ENCODE results near the gene MYO18A. TPM values are rescaled to one million over a fixed set of nuclear protein-coding genes. Genes with fewer than 3 reads are reported as not detected.
A peak's percentile ranks its signal among the peaks of the same experiment; 100 is the strongest.

Gene MYO18A
- total RNA-seq, 4 donors from 2014 or later = 71.6 to 125 (median 104) TPM

- Histone ChIP-seq H3K4me3 (no peak overlapping the region), H3K27me3 (no peaks in the 10 kb centered on the region), H3K9me3 (no peaks in the 10 kb centered on the region), H3K36me3 (peaks cover 0 to 12% (median 0%) of the 10 kb centered on the region in 3 donors), H3K4me1 (peaks cover 0 to 55% (median 38%) of the 10 kb centered on the region in 4 donors), H3K27ac (no peak overlapping the region)
- no peak for DNase-seq (ENCODE audit: low spot score in 2 of 2)
- 64 to 73% methylated on average over 2 of the region's 2 CpGs for WGBS, 2 donors
- TF ChIP-seq, protein P1, sequence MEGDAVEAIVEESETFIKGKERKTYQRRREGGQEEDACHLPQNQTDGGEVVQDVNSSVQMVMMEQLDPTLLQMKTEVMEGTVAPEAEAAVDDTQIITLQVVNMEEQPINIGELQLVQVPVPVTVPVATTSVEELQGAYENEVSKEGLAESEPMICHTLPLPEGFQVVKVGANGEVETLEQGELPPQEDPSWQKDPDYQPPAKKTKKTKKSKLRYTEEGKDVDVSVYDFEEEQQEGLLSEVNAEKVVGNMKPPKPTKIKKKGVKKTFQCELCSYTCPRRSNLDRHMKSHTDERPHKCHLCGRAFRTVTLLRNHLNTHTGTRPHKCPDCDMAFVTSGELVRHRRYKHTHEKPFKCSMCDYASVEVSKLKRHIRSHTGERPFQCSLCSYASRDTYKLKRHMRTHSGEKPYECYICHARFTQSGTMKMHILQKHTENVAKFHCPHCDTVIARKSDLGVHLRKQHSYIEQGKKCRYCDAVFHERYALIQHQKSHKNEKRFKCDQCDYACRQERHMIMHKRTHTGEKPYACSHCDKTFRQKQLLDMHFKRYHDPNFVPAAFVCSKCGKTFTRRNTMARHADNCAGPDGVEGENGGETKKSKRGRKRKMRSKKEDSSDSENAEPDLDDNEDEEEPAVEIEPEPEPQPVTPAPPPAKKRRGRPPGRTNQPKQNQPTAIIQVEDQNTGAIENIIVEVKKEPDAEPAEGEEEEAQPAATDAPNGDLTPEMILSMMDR (IDR thresholded peaks at IDR 0.05) = no peak
- TF ChIP-seq POLR2A (IDR thresholded peaks at IDR 0.05) = no peak
- no peak for TF ChIP-seq EP300 (IDR thresholded peaks at IDR 0.05)
These were observed 44.7 kb downstream of the MYO18A start for GRCh38 chr17:29135464-29135863.

- no peak for DNase-seq (ENCODE audit: low spot score in 2 of 2)
These were observed 47.0 kb downstream of the MYO18A start for GRCh38 chr17:29133121-29133713.

DNA sequence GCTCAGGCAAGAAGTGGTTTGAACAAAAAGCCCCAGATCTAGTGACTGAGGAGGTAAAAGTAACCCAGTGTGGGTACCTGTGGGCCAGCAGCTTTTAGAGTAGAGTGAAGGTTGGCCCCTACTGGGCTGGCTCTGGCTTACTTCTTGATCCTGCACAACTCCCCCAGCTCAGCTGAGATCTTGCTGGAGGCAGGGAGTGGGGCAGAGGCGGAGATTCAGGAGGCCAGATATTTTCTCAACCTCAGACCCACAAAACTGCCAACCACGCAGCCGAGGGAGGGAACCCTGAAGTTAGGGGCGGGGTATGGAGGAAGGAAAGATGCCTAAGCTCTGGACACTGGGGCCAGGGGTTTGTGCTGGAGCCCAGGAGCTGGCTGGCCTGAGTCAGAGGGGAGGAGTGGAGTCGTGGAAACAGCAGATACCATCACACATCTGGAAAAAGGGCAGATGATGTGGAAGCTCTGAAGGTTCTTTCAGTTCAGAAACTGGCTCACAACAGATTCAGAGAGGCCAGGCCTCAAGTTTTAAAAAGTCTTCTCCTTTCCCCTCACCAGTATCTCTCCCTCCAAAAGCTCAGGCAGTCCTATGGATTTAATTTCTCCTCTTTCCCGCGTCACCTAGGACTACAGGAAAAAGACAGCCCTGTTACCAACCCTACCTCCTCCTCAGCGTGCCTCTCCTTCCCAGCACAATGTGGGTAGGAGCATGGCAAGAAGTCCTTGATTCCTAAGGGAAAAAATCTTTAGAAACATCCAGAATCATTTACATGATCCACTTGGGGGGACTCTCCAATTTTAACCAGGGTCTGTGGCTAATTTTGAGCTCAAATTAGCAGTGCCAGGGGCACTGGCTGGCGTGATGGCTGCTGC, 48.1 kb downstream of the MYO18A start:
- no peak for DNase-seq (ENCODE audit: low spot score in 2 of 2)
- TF ChIP-seq POLR2A (IDR thresholded peaks at IDR 0.05) (no peak), EP300 (IDR thresholded peaks at IDR 0.05) (no peak)
- TF ChIP-seq, protein P1 (IDR thresholded peaks at IDR 0.05) = no peak
- Histone ChIP-seq H3K9me3 (no peaks in the 10 kb centered on the region), H3K36me3 (peaks cover 0 to 22% (median 0%) of the 10 kb centered on the region in 3 donors), H3K27ac (peak overlapping the region in 3 of 4 donors; percentile 30 to 79 (median 46)), H3K27me3 (no peaks in the 10 kb centered on the region), H3K4me1 (peaks cover 0 to 47% (median 16%) of the 10 kb centered on the region in 4 donors), H3K4me3 (no peak overlapping the region)
- WGBS, 2 donors = 44 to 55% methylated on average over 9 of the region's 9 CpGs

More at GRCh38 chr17:29133121-29133713, 47.0 kb downstream of the MYO18A start:
- Histone ChIP-seq H3K9me3 (no peaks in the 10 kb centered on the region), H3K27me3 (no peaks in the 10 kb centered on the region), H3K27ac (peak overlapping the region in 2 of 4 donors; percentile 46 to 79), H3K4me3 (no peak overlapping the region), H3K36me3 (peaks cover 0 to 12% (median 0%) of the 10 kb centered on the region in 3 donors), H3K4me1 (peaks cover 0 to 48% (median 19%) of the 10 kb centered on the region in 4 donors)
- WGBS, 2 donors = 46 to 64% methylated on average over 4 of the region's 4 CpGs
- no peak for TF ChIP-seq POLR2A (IDR thresholded peaks at IDR 0.05)
- no peak for TF ChIP-seq EP300 (IDR thresholded peaks at IDR 0.05)
- TF ChIP-seq, protein P1 (IDR thresholded peaks at IDR 0.05) = no peak

GRCh38 chr17:29129731-29130130, 50.5 kb downstream of the MYO18A start:
- WGBS, 2 donors = 89 to 95% methylated on average over 4 of the region's 4 CpGs
- TF ChIP-seq, protein P1 (IDR thresholded peaks at IDR 0.05) = no peak
- TF ChIP-seq POLR2A (IDR thresholded peaks at IDR 0.05) (no peak), EP300 (IDR thresholded peaks at IDR 0.05) (no peak)
- Histone ChIP-seq H3K4me3 (no peak overlapping the region), H3K9me3 (no peaks in the 10 kb centered on the region), H3K36me3 (peaks cover 0 to 18% (median 0%) of the 10 kb centered on the region in 3 donors), H3K27me3 (no peaks in the 10 kb centered on the region), H3K4me1 (peaks cover 0 to 70% (median 18%) of the 10 kb centered on the region in 4 donors), H3K27ac (no peak overlapping the region)
- DNase-seq (ENCODE audit: low spot score in 2 of 2) = no peak

- TF ChIP-seq POLR2A (IDR thresholded peaks at IDR 0.05) (no peak), EP300 (IDR thresholded peaks at IDR 0.05) (no peak)
- TF ChIP-seq, protein P1 (IDR thresholded peaks at IDR 0.05) = no peak
- H3K27me3 ChIP-seq = no peaks in the 10 kb centered on the region
- H3K36me3 ChIP-seq = peaks cover 0 to 18% (median 0%) of the 10 kb centered on the region in 3 donors
- H3K27ac ChIP-seq = no peak overlapping the region
- H3K9me3 ChIP-seq = no peaks in the 10 kb centered on the region
- no peak overlapping the region for H3K4me3 ChIP-seq
- no peak for DNase-seq (ENCODE audit: low spot score in 2 of 2)
- 81% methylated on average over 10 of the region's 10 CpGs; no CpG with 5 or more reads in 1 of the 2 donors for WGBS, 2 donors
- H3K4me1 ChIP-seq = peaks cover 0 to 64% (median 13%) of the 10 kb centered on the region in 4 donors
These were observed 52.4 kb downstream of the MYO18A start for GRCh38 chr17:29127840-29128239.

Data from tibial nerve (tissue), 4 donors.